GM19043 (cell line): ENCODE data around the gene TUBD1.

Source experiments
- ATAC-seq: cut with Tn5 transposase; IDR thresholded peaks from one replicate; pipeline ENCODE4 v1.9.1; 2021; ENCODE audit warnings: low read depth; ENCODE audit not compliant: unreplicated experiment

Gene TUBD1

DNA sequence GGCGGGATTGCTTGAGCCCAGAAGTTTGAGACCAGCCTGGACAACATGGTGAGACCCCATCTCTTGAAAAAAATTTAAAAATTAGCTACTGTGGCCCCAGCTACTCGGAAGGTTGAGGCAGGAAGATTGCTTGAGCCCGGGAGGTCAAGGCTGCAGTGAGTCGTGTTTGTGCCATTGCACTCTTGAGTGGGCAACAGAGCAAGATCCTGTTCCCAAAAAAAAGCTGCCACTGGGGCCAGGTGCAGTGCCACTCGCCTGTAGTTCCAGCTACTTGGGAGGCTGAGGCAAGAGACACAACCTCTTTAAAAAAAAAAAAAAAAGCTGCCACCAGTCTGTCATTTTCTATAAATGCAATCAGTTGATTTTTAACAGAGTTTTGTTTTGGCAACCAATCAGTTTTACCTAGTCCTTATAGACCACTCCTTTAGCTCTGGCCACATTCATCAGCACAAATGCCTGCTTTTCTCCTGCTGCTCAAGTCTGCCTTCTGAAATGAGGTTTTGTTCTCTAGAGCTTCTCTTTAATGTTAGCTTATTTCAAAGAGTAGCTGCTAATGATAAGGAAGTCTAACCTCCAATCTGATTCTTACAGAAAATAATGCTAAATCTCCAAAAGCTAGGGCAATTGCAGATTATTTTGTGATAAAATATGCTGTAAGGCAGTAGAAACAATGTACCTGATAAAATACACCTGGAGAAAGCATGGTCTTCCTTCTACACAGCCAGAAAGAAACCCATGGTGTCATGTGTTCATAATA is 64.8 kb downstream of the TUBD1 start:
- ATAC-seq: no peak

DNA sequence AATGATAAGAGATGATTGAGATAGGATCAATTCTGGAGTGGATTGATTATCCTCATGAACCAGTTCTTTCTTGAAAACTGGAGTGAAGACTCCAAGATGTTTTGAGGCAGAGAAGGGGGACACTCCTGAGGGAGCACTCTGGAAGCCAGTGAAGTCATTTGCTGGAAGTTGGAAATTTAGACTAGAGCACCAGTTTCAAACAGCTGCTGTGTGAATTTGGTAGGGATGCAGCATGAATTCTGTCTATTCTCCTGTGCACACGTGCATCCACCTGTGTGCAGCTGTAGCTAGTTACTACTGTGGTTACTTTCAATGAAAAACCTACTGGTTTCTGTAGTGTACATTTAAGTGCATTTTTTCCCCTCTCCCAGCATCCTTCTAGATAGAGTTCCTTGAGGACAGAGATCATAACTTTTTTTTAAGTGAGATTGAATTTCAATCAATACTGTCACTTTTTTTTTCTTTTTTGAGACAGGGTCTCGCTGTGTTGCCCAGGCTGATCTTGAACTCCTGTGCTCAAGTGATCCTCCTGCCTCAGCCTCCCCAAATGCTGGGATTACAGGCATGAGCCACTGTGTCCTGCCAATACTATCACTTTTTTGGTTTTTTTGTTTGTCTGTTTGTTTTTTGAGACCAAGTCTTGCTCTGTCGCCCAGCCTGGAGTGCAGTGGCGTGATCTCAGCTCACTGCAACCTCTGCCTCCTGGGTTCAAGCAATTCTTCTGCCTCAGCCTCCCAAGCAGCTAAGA is 65.9 kb downstream of the TUBD1 start:
- ATAC-seq: no peak

DNA sequence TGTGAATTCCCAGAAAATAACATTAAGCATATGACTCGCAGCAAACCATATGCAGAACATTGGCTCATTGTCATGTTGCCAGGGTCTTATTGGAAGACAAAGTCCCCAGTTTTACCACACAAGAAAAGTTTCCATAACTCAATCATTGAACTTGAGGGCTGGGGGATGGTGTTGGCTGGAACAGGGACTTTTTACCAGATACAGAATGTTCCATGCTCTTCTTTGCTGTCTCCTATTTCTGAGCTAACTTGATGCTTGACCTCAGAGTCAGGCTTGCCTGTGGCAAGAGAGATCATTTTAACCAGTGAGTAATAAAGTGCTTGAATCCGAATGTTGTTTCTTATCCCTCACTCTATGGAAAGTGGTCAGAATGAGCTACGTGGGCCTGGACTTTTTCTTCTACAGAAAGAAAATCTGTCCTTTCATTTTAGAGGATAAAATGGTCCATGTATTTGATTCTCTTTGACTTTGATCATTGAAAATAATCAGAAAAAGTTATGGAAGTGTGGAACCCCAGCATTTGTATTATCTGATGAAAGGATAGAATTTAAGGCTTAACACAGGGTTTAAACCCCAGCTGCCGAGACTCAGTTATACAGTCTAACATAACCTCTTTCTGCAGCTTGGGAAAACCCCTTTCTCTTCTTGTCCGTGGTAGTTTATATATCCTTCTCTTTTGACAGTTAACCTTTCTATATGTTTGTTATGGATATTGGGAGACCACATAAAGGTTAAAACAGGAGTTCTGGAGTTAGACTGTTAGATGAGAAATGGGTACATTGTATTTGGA is 67.0 kb downstream of the TUBD1 start:
- no peak for ATAC-seq

DNA sequence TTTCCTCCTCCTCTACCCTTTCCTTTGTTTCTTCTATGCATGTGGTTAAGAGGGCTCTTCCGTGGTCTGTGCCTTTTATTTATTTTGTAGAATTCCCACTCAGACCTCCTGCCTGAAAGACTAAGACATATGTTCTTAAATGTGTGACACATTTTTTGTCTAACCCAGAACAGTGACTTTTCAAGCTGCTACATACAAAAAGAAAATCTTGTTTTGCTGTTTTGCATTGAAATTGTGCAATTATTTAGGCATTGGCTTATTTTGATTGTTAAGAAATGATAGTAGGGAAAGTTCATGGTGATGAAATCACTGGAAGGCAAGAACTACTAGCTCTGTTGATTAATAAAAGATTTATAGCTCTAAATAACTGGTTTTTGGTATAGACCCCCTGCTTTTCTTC is 76.8 kb downstream of the TUBD1 start:
- no peak for ATAC-seq

DNA sequence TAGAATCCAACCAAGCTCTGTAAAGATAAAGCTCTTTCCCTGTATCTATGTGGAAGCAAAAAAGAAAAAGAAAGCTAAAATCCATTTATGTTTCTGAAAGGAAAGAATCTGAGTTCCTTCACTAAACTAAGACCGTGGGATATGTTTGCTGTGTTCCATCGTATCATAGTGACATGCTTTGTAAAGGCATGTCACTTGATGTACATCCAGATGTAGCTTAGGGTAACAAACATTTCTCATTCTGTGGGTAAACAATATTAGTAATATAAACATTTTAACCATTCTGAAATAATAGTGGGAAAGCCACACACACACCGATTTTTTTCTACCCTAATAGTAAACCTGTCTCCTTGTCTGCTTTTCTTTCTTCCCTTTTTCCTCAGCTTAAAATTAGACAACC is 78.1 kb downstream of the TUBD1 start:
- no peak for ATAC-seq

DNA sequence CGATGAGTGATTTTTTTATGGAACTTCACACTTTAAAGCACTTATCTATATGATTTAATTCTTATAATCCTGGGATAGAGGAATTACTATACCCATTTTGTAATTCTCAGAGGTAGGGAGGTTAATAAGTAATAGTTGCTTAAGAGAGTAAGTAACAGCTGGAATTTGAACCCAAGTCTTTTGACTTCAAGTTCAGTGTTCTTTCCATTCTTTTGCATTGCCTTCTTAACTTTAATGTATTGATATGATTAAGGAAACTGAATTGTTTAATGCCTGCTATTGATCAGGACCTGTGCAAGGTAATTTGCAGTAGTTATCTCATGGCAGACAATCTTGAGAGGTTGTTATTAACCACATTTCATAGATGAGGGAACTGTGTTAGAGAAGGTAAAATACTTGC is 78.5 kb downstream of the TUBD1 start:
- ATAC-seq: no peak

DNA sequence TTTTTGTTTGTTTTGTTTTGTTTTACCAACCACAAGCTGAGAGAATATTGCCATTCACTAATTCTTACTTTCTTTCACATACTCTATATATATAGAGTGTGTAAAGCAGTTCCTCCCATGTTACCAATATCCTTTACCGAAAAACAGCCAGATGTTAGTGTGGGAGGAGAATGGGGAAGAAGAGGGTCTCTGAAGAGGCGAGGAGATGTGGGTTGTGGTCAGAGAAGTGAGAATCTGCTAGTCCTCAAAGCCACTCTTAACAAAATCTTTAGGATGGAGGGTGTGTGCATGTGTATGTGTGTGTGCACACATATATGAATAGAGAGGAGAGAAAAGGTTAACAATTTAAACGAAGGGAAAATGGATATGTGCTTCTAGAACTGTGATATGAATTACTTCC is 80.6 kb downstream of the TUBD1 start:
- no peak for ATAC-seq

DNA sequence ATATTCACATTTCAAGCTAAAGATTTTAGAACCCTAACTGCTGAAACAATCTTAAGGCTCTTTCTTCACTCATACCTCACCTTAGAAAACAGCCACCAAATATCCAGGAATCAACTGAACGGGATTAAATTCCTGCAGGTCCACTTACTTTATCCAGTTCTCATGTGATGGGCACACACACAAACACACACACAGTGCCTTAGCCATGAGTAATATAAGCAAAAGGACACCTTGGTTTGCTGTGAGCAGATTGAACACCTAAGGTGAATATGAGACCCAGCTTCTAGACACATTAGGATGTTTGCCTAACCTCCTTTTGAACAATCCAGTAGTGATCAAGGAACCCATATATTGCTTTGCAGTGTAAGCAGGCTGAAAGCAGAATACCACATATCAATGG is 81.5 kb downstream of the TUBD1 start:
- ATAC-seq: no peak

DNA sequence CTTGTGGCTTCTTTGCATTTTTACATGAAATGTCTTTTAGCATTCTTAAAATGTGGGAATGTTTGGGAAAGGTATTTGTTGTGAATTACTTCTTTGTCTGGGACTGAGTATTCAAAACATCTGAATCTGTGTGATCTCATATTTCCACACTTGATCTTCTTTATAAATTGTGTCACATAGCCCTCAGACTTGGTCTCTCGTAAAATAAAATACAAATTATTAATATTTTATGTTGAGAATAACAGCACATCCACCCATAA is 81.9 kb downstream of the TUBD1 start:
- no peak for ATAC-seq
